ENCODE measurements around the gene TBX2.
A peak's percentile ranks its signal among the peaks of the same experiment; 100 is the strongest.
"Not testable (repeated sequence)": the region's sequence is repeated elsewhere in the genome, so short reads cannot be mapped to it uniquely, and the experiment has no call there.

TBX2 gene
- total RNA-seq, result 0 to 1.4 (median 0.13) reads per million in 9 experiments

- no peak for DNase-seq
- Mint-ChIP-seq H3K9me3 (no peaks in the 10 kb centered on the region), H3K4me3 (peak within 1 kb of the TSS; percentile 67 to 74), H3K36me3 (ENCODE audit: insufficient read depth) (peaks cover 26% of the 10 kb centered on the region), H3K4me1 (ENCODE audit: low read depth in 2 of 2) (peaks cover 31 to 37% of the 10 kb centered on the region in 2 donors), H3K27ac (no peak within 1 kb of the TSS), H3K27me3 (peaks cover 58 to 72% of the 10 kb centered on the region in 2 donors)
- ATAC-seq (replicated peaks), result no peak
Observed at GRCh38 chr17:61399131-61400065, at the start of gene TBX2. TSS of gene TBX2 (plus strand) at chr17:61399843. CDS start at chr17:61400177, 334 bp downstream.

GRCh38 chr17:61351745-61352407 is 47.8 kb upstream of the TBX2 start:
- no peak for ATAC-seq (replicated peaks)
- Mint-ChIP-seq H3K4me1 (ENCODE audit: low read depth in 2 of 2) (no peaks in the 10 kb centered on the region), H3K4me3 (no peak overlapping the region), H3K36me3 (ENCODE audit: insufficient read depth) (peaks cover 3% of the 10 kb centered on the region), H3K27ac (no peak overlapping the region), H3K27me3 (no peaks in the 10 kb centered on the region), H3K9me3 (no peaks in the 10 kb centered on the region)
- DNase-seq, result no peak

DNA sequence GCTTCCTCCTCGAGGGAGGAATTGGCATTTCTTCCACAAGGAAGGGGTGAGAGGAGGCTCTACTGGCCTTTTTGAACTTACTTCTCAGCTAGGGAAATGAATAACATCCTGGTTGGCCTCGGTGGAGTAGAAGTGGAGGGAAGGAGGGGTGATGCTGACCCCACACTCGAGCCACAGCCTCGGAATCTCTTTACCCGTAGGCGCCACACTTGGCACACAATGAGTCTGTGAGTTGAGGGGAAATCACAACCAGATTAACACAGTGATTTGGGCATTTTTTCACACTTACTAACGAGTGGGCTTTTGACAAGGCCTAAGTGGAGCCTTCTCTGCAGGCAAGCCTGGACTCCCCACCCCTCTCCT is 47.3 kb upstream of the TBX2 start:
- Mint-ChIP-seq H3K4me1 (ENCODE audit: low read depth in 2 of 2) (no peaks in the 10 kb centered on the region), H3K36me3 (ENCODE audit: insufficient read depth) (peaks cover 3% of the 10 kb centered on the region), H3K4me3 (no peak overlapping the region), H3K9me3 (no peaks in the 10 kb centered on the region), H3K27ac (no peak overlapping the region), H3K27me3 (no peaks in the 10 kb centered on the region)
- ATAC-seq (replicated peaks), result no peak
- no peak for DNase-seq

DNA sequence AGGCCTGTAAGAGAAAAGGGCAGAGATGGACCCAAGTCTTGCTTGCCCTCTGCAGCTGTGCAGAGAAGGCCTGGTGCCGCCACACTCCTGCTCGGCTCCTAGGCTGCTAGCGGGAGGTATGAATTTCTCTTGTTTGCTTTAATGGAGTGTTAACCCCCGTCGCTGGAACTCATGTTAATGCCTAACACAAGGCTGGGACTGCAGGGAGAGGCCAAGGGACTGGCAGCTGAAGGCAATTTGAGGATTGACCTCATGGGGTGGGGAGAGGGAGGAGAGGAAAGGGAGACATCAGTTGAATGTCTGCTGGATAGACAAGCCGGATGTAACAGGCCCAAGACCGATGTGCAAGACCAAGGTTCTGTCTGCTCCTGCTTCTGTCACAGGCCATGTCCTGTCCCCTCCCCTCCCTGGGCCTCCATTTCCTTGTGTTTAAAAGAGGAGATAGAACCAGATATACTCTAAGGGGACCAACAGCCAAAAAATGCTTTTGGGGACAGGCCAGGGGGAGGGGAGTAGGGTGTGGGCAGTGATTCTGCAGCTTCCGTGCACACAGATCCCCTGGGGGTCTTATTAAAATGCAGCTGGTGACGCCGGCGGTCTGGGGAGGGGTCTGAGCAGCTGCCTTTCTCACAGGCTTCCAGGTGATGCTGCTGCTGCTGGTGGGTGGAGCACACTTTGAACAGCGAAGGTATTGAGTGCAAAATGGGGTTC is 46.7 kb upstream of the TBX2 start:
- ATAC-seq (replicated peaks) (no peak), DNase-seq (no peak)
- peaks cover 3% of the 10 kb centered on the region for H3K36me3 Mint-ChIP-seq (ENCODE audit: insufficient read depth)
- H3K9me3 Mint-ChIP-seq, result no peaks in the 10 kb centered on the region
- no peaks in the 10 kb centered on the region for H3K4me1 Mint-ChIP-seq (ENCODE audit: low read depth in 2 of 2)
- no peak overlapping the region for H3K27ac Mint-ChIP-seq
- H3K27me3 Mint-ChIP-seq, result no peaks in the 10 kb centered on the region
- H3K4me3 Mint-ChIP-seq, result no peak overlapping the region

DNA sequence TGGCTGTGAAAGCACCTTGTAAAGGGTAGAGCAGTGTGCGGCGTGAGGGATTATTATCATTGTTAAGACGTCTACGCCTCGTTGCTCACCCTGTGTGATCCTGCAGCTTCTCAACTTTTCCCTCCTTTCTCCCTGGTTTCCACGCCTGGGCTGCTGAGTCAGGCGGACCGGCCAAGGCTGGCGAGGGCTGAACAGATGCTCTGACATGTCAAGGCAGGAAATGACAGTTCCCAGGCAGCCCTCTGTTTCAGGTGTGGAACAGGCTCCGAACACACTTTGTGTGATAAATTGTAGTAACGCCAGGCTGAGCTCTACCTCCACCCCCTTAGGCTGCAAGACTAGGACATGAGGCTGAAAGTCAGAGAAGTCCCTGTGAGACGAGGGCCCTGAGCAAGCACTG is 46.0 kb upstream of the TBX2 start:
- ATAC-seq (replicated peaks), result no peak

GRCh38 chr17:61354895-61355874 is 44.5 kb upstream of the TBX2 start:
- Mint-ChIP-seq H3K4me3 (no peak overlapping the region), H3K4me1 (ENCODE audit: low read depth in 2 of 2) (no peaks in the 10 kb centered on the region), H3K9me3 (no peaks in the 10 kb centered on the region), H3K36me3 (ENCODE audit: insufficient read depth) (peaks cover 3% of the 10 kb centered on the region), H3K27me3 (no peaks in the 10 kb centered on the region), H3K27ac (no peak overlapping the region)
- no peak for ATAC-seq (replicated peaks)
- DNase-seq, result no peak

More for the DNA sequence above, 46.0 kb upstream of the TBX2 start:
- H3K27ac Mint-ChIP-seq, result no peak overlapping the region
- H3K9me3 Mint-ChIP-seq, result no peaks in the 10 kb centered on the region
- no peak for DNase-seq
- H3K36me3 Mint-ChIP-seq (ENCODE audit: insufficient read depth), result peaks cover 3% of the 10 kb centered on the region
- no peaks in the 10 kb centered on the region for H3K27me3 Mint-ChIP-seq
- no peak overlapping the region for H3K4me3 Mint-ChIP-seq
- H3K4me1 Mint-ChIP-seq (ENCODE audit: low read depth in 2 of 2), result no peaks in the 10 kb centered on the region

DNA sequence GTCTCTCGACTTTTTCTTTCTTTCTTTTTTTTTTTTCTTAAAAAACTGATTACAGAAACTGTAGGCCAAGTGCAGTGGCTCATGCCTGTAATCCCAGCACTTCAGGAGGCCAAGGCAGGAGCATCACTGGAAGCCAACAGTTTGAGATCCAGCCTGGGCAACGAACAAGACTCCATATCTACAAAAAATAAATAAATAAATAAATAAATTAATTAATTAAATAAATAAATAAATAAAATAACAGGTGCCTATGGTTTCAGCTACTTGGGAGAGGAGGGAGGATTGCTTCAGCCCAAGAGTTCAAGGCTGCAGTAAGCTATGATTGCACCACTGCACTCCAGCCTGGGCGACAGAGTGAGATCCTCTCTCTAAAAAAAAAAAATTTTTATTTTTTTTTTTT is 42.6 kb upstream of the TBX2 start:
- H3K36me3 Mint-ChIP-seq (ENCODE audit: insufficient read depth); H3K9me3 Mint-ChIP-seq; ATAC-seq (replicated peaks); H3K27ac Mint-ChIP-seq; H3K4me3 Mint-ChIP-seq; H3K4me1 Mint-ChIP-seq (ENCODE audit: low read depth in 2 of 2); H3K27me3 Mint-ChIP-seq; DNase-seq: not testable (repeated sequence)

DNA sequence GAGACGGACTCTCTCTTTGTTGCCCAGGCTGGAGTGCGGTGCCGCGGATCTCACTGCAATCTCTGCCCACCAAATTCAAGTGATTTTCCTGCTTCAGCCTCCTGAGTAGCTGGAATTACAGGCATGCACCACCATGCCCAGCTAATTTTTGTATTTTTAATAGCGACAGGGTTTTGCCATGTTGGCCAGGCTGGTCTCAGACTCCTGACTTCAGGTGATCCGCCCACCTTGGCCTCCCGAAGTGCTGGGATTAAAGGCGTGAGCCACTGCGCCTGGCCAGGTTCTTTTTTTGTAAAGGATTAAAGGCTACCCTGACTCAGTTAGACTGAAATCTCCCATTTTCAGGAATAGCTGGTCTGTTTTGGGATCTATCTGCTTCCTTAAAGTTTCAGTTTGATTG is 40.1 kb upstream of the TBX2 start:
- DNase-seq; H3K4me3 Mint-ChIP-seq; H3K4me1 Mint-ChIP-seq (ENCODE audit: low read depth in 2 of 2); H3K27me3 Mint-ChIP-seq; ATAC-seq (replicated peaks); H3K27ac Mint-ChIP-seq; H3K9me3 Mint-ChIP-seq; H3K36me3 Mint-ChIP-seq (ENCODE audit: insufficient read depth): not testable (repeated sequence)

- no peak overlapping the region for H3K27ac Mint-ChIP-seq
- no peaks in the 10 kb centered on the region for H3K27me3 Mint-ChIP-seq
- no peaks in the 10 kb centered on the region for H3K4me1 Mint-ChIP-seq (ENCODE audit: low read depth in 2 of 2)
- no peak overlapping the region for H3K4me3 Mint-ChIP-seq
- H3K9me3 Mint-ChIP-seq, result no peaks in the 10 kb centered on the region
- H3K36me3 Mint-ChIP-seq (ENCODE audit: insufficient read depth), result no peaks in the 10 kb centered on the region
- no peak for DNase-seq
- no peak for ATAC-seq (replicated peaks)
Observed at GRCh38 chr17:61360318-61360943, 39.2 kb upstream of the TBX2 start.

- no peak for DNase-seq
- no peaks in the 10 kb centered on the region for H3K4me1 Mint-ChIP-seq (ENCODE audit: low read depth in 2 of 2)
- H3K36me3 Mint-ChIP-seq (ENCODE audit: insufficient read depth), result no peaks in the 10 kb centered on the region
- H3K4me3 Mint-ChIP-seq, result no peak overlapping the region
- H3K9me3 Mint-ChIP-seq, result no peaks in the 10 kb centered on the region
- H3K27me3 Mint-ChIP-seq, result no peaks in the 10 kb centered on the region
- no peak for ATAC-seq (replicated peaks)
- H3K27ac Mint-ChIP-seq, result no peak overlapping the region
Observed at GRCh38 chr17:61361084-61361483, 38.6 kb upstream of the TBX2 start.

- ATAC-seq (replicated peaks), result no peak
- no peaks in the 10 kb centered on the region for H3K4me1 Mint-ChIP-seq (ENCODE audit: low read depth in 2 of 2)
- H3K4me3 Mint-ChIP-seq, result no peak overlapping the region
- DNase-seq, result no peak
- H3K9me3 Mint-ChIP-seq, result no peaks in the 10 kb centered on the region
- no peaks in the 10 kb centered on the region for H3K27me3 Mint-ChIP-seq
- no peak overlapping the region for H3K27ac Mint-ChIP-seq
- no peaks in the 10 kb centered on the region for H3K36me3 Mint-ChIP-seq (ENCODE audit: insufficient read depth)
Observed at GRCh38 chr17:61362396-61362795, 37.2 kb upstream of the TBX2 start.

- Mint-ChIP-seq H3K36me3 (ENCODE audit: insufficient read depth) (no peaks in the 10 kb centered on the region), H3K4me3 (no peak overlapping the region), H3K4me1 (ENCODE audit: low read depth in 2 of 2) (no peaks in the 10 kb centered on the region), H3K27me3 (no peaks in the 10 kb centered on the region), H3K27ac (no peak overlapping the region), H3K9me3 (no peaks in the 10 kb centered on the region)
- ATAC-seq (replicated peaks) (no peak), DNase-seq (no peak)
Observed at GRCh38 chr17:61362852-61363600, 36.6 kb upstream of the TBX2 start.
